C4-2B (cell line): ENCODE results near the gene MAGEB3.

Experiments
- H3K27ac ChIP-seq: fragments of 450-650 bp; 2 replicates; pipeline ENCODE4 v1.5.1; 2017
- CTCF ChIP-seq: fragments of 450-650 bp; conservative IDR thresholded peaks from 2 replicates; pipeline ENCODE4 v1.5.1; 2017; ENCODE audit warnings: mild to moderate bottlenecking
- ZFX ChIP-seq: fragments of 450-650 bp; IDR thresholded peaks from 2 replicates; pipeline ENCODE4 v1.6.1; 2017

Gene MAGEB3

GRCh38 chrX:30278365-30278764 lies 47.9 kb downstream of the MAGEB3 start:
- TF ChIP-seq ZFX, result no peak
- no peak for TF ChIP-seq CTCF
- H3K27ac ChIP-seq, result no peak overlapping the region

- no peak overlapping the region for H3K27ac ChIP-seq
- TF ChIP-seq ZFX (no peak), CTCF (no peak)
Observed at GRCh38 chrX:30280428-30280827, 50.0 kb downstream of the MAGEB3 start.

- H3K27ac ChIP-seq, result no peak overlapping the region
Observed at GRCh38 chrX:30282527-30282926, 52.1 kb downstream of the MAGEB3 start.

GRCh38 chrX:30283456-30284200 lies 53.2 kb downstream of the MAGEB3 start:
- no peak overlapping the region for H3K27ac ChIP-seq
- no peak for TF ChIP-seq CTCF
- TF ChIP-seq ZFX, result no peak

More at GRCh38 chrX:30282527-30282926, 52.1 kb downstream of the MAGEB3 start:
- TF ChIP-seq ZFX (no peak), CTCF (no peak)
